Uterus (tissue), 2 donors: ENCODE measurements around the gene ANKLE2.
"Not testable (repeated sequence)": the region's sequence is repeated elsewhere in the genome, so short reads cannot be mapped to it uniquely, and the experiment has no call there.

Experiments used
- POLR2A ChIP-seq, 2 donors: fragments of 450-650 bp; IDR thresholded peaks; one replicate each; pipeline ENCODE4 v1.6.1; 2016; ENCODE audit warnings: antibody characterized with exemption in 2 of 2, mild to moderate bottlenecking in 1 of 2, moderate library complexity in 1 of 2
- TF ChIP-seq, protein P1 (sequence below), 4 experiments: fragments of 200-600 bp in 2 of 4; fragments of 450-650 bp in 2 of 4; sonication (generic) in 2 of 4; IDR thresholded peaks; one replicate each; pipeline ENCODE4 v1.5.1; 2016 to 2019; ENCODE audit warnings: antibody characterized with exemption in 4 of 4, mild to moderate bottlenecking in 2 of 4, moderate library complexity in 1 of 4

DNA sequence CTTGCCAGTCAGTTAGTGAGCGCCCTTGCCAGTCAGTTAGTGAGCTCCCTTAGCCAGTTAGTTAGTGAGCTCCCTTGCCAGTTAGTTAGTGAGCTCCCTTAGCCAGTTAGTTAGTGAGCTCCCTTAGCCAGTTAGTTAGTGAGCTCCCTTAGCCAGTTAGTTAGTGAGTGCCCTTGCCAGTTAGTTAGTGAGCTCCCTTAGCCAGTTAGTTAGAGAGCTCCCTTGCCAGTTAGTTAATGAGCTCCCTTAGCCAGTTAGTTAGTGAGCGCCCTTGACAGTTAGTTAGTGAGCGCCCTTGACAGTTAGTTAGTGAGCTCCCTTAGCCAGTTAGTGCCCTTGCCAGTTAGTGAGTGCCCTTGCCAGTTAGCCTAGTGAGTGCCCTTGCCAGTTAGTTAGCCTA, 66.7 kb downstream of the ANKLE2 start:
- TF ChIP-seq, protein P1, sequence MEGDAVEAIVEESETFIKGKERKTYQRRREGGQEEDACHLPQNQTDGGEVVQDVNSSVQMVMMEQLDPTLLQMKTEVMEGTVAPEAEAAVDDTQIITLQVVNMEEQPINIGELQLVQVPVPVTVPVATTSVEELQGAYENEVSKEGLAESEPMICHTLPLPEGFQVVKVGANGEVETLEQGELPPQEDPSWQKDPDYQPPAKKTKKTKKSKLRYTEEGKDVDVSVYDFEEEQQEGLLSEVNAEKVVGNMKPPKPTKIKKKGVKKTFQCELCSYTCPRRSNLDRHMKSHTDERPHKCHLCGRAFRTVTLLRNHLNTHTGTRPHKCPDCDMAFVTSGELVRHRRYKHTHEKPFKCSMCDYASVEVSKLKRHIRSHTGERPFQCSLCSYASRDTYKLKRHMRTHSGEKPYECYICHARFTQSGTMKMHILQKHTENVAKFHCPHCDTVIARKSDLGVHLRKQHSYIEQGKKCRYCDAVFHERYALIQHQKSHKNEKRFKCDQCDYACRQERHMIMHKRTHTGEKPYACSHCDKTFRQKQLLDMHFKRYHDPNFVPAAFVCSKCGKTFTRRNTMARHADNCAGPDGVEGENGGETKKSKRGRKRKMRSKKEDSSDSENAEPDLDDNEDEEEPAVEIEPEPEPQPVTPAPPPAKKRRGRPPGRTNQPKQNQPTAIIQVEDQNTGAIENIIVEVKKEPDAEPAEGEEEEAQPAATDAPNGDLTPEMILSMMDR (IDR thresholded peaks at IDR 0.05) = not testable (repeated sequence)
- not testable (repeated sequence) for TF ChIP-seq POLR2A (IDR thresholded peaks at IDR 0.05)
